Naive thymus-derived CD4-positive, alpha-beta T cell (primary cell): ENCODE data around the gene GM2A. TPM values are rescaled to one million over a fixed set of nuclear protein-coding genes. Genes with fewer than 3 reads are reported as not detected.

Source experiments
- ATAC-seq: fragments of 150-1000 bp; cut with Tn5 transposase; 2 replicates; pipeline ENCODE4 v1.10.0; 2021; ENCODE audit warnings: mild to moderate bottlenecking, moderate library complexity
- CTCF ChIA-PET: fragments of 350-600 bp; sonication (Branson Sonifier 250); formaldehyde crosslinking; loops from one replicate; lab custom pipeline; 2021; ENCODE audit warnings: antibody characterized with exemption; lab: Charles Lee
- POLR2A ChIA-PET: fragments of 350-600 bp; sonication (Branson Sonifier 250); formaldehyde crosslinking; loops from one replicate; lab custom pipeline; 2021; ENCODE audit warnings: antibody characterized with exemption, inconsistent platforms; lab: Charles Lee
- DNase-seq, 9 donors: peaks; one replicate each; pipeline versions ENCODE4 v3.0.0 to v3.0.0-alpha.2; 2020 to 2022; ENCODE audit warnings: mixed read lengths in 1 of 9
- H3K27ac ChIP-seq: one replicate; pipeline ENCODE4 v1.7.0; 2013; ENCODE audit warnings: mild to moderate bottlenecking, low read depth, low read length, moderate library complexity
- H3K27me3 ChIP-seq, 2 donors: one replicate each; pipeline ENCODE4 v1.7.0; 2013; ENCODE audit warnings: low read length in 2 of 2, mild to moderate bottlenecking in 2 of 2, moderate library complexity in 2 of 2; ENCODE audit not compliant: control insufficient read depth in 2 of 2, insufficient read depth in 2 of 2
- H3K36me3 ChIP-seq, 3 experiments: 1 replicate in 2 of 3; 2 replicates in 1 of 3; pipeline ENCODE4 v1.7.0; 2013; ENCODE audit warnings: low read length in 3 of 3, mild to moderate bottlenecking in 3 of 3, moderate library complexity in 1 of 3; ENCODE audit not compliant: insufficient read depth in 3 of 3, control insufficient read depth in 2 of 3
- H3K4me1 ChIP-seq, 2 donors: one replicate each; pipeline ENCODE4 v1.7.0; 2013; ENCODE audit warnings: low read length in 2 of 2, mild to moderate bottlenecking in 2 of 2, moderate library complexity in 1 of 2; ENCODE audit not compliant: control insufficient read depth in 2 of 2, insufficient read depth in 2 of 2
- H3K4me3 ChIP-seq: 2 replicates; pipeline ENCODE4 v1.7.0; 2013; ENCODE audit warnings: mild to moderate bottlenecking, low read length
- H3K9me3 ChIP-seq, 3 experiments: 1 replicate in 2 of 3; 2 replicates in 1 of 3; pipeline ENCODE4 v1.7.0; 2013; ENCODE audit warnings: low read length in 3 of 3; ENCODE audit not compliant: control insufficient read depth in 2 of 3
- H3K27ac Mint-ChIP-seq, 9 donors: one replicate each; pipeline ENCODE4 v1.8.0; 2020 to 2022; ENCODE audit warnings: mixed read lengths in 9 of 9, mild to moderate bottlenecking in 8 of 9, moderate library complexity in 5 of 9, inconsistent platforms in 2 of 9
- H3K27me3 Mint-ChIP-seq, 5 donors: one replicate each; pipeline ENCODE4 v1.8.0; 2021 to 2022; ENCODE audit warnings: mixed read lengths in 5 of 5, mild to moderate bottlenecking in 1 of 5
- H3K36me3 Mint-ChIP-seq, 5 donors: one replicate each; pipeline ENCODE4 v1.8.0; 2020 to 2022; ENCODE audit warnings: mixed read lengths in 5 of 5, mild to moderate bottlenecking in 3 of 5, inconsistent platforms in 1 of 5
- H3K4me1 Mint-ChIP-seq, 7 donors: one replicate each; pipeline ENCODE4 v1.8.0; 2020 to 2022; ENCODE audit warnings: mixed read lengths in 7 of 7, mild to moderate bottlenecking in 3 of 7, inconsistent platforms in 1 of 7
- H3K4me3 Mint-ChIP-seq, 10 donors: one replicate each; pipeline ENCODE4 v1.8.0; 2020 to 2022; ENCODE audit warnings: mild to moderate bottlenecking in 10 of 10, mixed read lengths in 10 of 10, moderate library complexity in 6 of 10, inconsistent platforms in 2 of 10
- H3K9me3 Mint-ChIP-seq, 11 donors: one replicate each; pipeline ENCODE4 v1.8.0; 2020 to 2022; ENCODE audit warnings: mixed read lengths in 11 of 11, mild to moderate bottlenecking in 4 of 11, inconsistent platforms in 1 of 11, moderate library complexity in 1 of 11
- intact Hi-C, 2 donors: fragments of 100-400 bp; cut with micrococcal nuclease; formaldehyde crosslinking; loops; one replicate each; pipeline ENCODE4 v1.15.1; 2023
- polyA plus RNA-seq, 2 donors: library from polyadenylated mRNA; unstranded; fragments of 300-500 nt; fragmentation: Illumina TruSeq; gene quantifications; one replicate each; pipeline ENCODE4 v1.2.3, GENCODE V29; 2021
- total RNA-seq, 6 experiments: library from RNA in 5 of 6; stranded (reverse) in 5 of 6; gene quantifications; 1 replicate in 5 of 6; 2 replicates in 1 of 6; pipeline ENCODE4 v1.2.3 and lab custom pipeline; 2021 to 2026

GM2A gene
- 10 to 100 TPM; 11.1 to 45.6 (median 16.9) TPM for total RNA-seq
- 1 to 10 TPM; 5.0 to 5.4 TPM for polyA plus RNA-seq
- total RNA-seq (lab: John Stamatoyannopoulos, UW): 18.3 reads per million, percentile 48 among the genes with 10 or more reads in this experiment

GRCh38 chr5:151252762-151253604 is at the start of gene GM2A:
TSS of gene GM2A (plus strand) at chr5:151253185. CDS start at chr5:151253217, 32 bp downstream.
- no peaks in the 10 kb centered on the region for H3K36me3 ChIP-seq
- H3K9me3 Mint-ChIP-seq: no peaks in the 10 kb centered on the region
- no peaks in the 10 kb centered on the region for H3K9me3 ChIP-seq
- no peaks in the 10 kb centered on the region for H3K27me3 ChIP-seq
- intact Hi-C loops: loop anchor here (1.0 to 2.0 kb wide), 22 partner anchors 30 to 1522 kb away; partner anchors contain the start of genes ANXA6 (in 2 of the 2), G3BP1 (in 2 of the 2), TCOF1 (in 2 of the 2) and TNIP1 (in 2 of the 2)
- H3K4me1 Mint-ChIP-seq: peaks cover 30 to 50% (median 47%) of the 10 kb centered on the region in 7 donors
- peaks cover 0 to 4% (median 0%) of the 10 kb centered on the region in 5 donors for H3K36me3 Mint-ChIP-seq
- peak; percentile 91 to 98 (median 96) for DNase-seq
- H3K27me3 Mint-ChIP-seq: no peaks in the 10 kb centered on the region
- H3K4me1 ChIP-seq: peaks cover 11 to 21% of the 10 kb centered on the region in 2 donors
- H3K27ac Mint-ChIP-seq: peak within 1 kb of the TSS; percentile 74 to 96 (median 95)
- H3K27ac ChIP-seq: peak within 1 kb of the TSS; percentile 78
- POLR2A ChIA-PET: interaction anchor here (0.7 to 4.8 kb wide), 19 partner anchors 12 to 1293 kb away, joined by 3 to 45 read pairs (median 5); partner anchors contain the start of genes CCDC69, G3BP1, RBM22 and SLC26A2
- peak; percentile 97 for ATAC-seq
- CTCF ChIA-PET: interaction anchor here (0.5 to 2.1 kb wide), 10 partner anchors 13 to 474 kb away, joined by 3 to 15 read pairs (median 4); partner anchors contain the start of genes CCDC69 and SMIM3
- peak within 1 kb of the TSS; percentile 82 to 97 (median 94) for H3K4me3 Mint-ChIP-seq
- peak within 1 kb of the TSS; percentile 93 for H3K4me3 ChIP-seq

- ATAC-seq (no peak), DNase-seq (no peak)
- Histone ChIP-seq H3K4me3 (no peak overlapping the region), H3K9me3 (no peaks in the 10 kb centered on the region), H3K27ac (peak overlapping the region; percentile 27), H3K4me1 (peaks cover 27 to 30% of the 10 kb centered on the region in 2 donors), H3K27me3 (no peaks in the 10 kb centered on the region), H3K36me3 (peaks cover 0 to 42% (median 9%) of the 10 kb centered on the region in 3 experiments)
- peaks cover 34 to 65% (median 61%) of the 10 kb centered on the region in 7 donors for H3K4me1 Mint-ChIP-seq
- H3K27ac Mint-ChIP-seq: peak overlapping the region in 5 of 9 donors; percentile 17 to 87 (median 64)
- CTCF ChIA-PET: interaction anchor here (0.6 to 1.4 kb wide), 3 partner anchors 17 to 39 kb away, joined by 3 read pairs; no protein-coding TSS in a partner anchor
- H3K27me3 Mint-ChIP-seq: no peaks in the 10 kb centered on the region
- peaks cover 4 to 40% (median 28%) of the 10 kb centered on the region in 5 donors for H3K36me3 Mint-ChIP-seq
- H3K4me3 Mint-ChIP-seq: no peak overlapping the region
- POLR2A ChIA-PET: interaction anchor here (3.3 to 6.0 kb wide), 2 partner anchors 8 to 17 kb away, joined by 23 to 44 read pairs; partner anchors contain the start of gene CCDC69
- intact Hi-C loops: loop anchor here in 1 of 2 donors (1.0 kb wide), 1 partner anchor 9 kb away; no protein-coding TSS in a partner anchor
- peaks cover 0 to 2% (median 0%) of the 10 kb centered on the region in 11 donors for H3K9me3 Mint-ChIP-seq
Observed at GRCh38 chr5:151204051-151204450, 48.9 kb upstream of the GM2A start.

GRCh38 chr5:151205411-151205810 is 47.6 kb upstream of the GM2A start:
- Histone ChIP-seq H3K4me3 (no peak overlapping the region), H3K36me3 (peaks cover 0 to 28% (median 5%) of the 10 kb centered on the region in 3 experiments), H3K9me3 (no peaks in the 10 kb centered on the region), H3K4me1 (peaks cover 32 to 42% of the 10 kb centered on the region in 2 donors), H3K27me3 (no peaks in the 10 kb centered on the region), H3K27ac (peak overlapping the region; percentile 25)
- ATAC-seq: no peak
- Mint-ChIP-seq H3K27ac (peak overlapping the region in 8 of 9 donors; percentile 65 to 87 (median 82)), H3K4me3 (peak overlapping the region in 3 of 10 donors; percentile 0 to 35 (median 25)), H3K9me3 (peaks cover 0 to 2% (median 0%) of the 10 kb centered on the region in 11 donors), H3K36me3 (peaks cover 3 to 32% (median 22%) of the 10 kb centered on the region in 5 donors), H3K4me1 (peaks cover 34 to 73% (median 69%) of the 10 kb centered on the region in 7 donors), H3K27me3 (no peaks in the 10 kb centered on the region)
- POLR2A ChIA-PET: interaction anchor here (6.0 kb wide), 1 partner anchor 16 kb away, joined by 44 read pairs; the partner anchor contains the start of gene CCDC69
- DNase-seq: peak in 1 of 9 donors; percentile 14
- CTCF ChIA-PET: no interaction called here
- intact Hi-C loops: no loop called here

- POLR2A ChIA-PET: interaction anchor here (0.6 to 1.7 kb wide), 6 partner anchors 10 to 41 kb away, joined by 3 to 10 read pairs (median 4); partner anchors contain the start of gene CCDC69
- Histone ChIP-seq H3K4me3 (no peak overlapping the region), H3K27ac (peak overlapping the region; percentile 50), H3K9me3 (no peaks in the 10 kb centered on the region), H3K27me3 (no peaks in the 10 kb centered on the region), H3K4me1 (peaks cover 42 to 57% of the 10 kb centered on the region in 2 donors), H3K36me3 (peaks cover 0 to 9% (median 0%) of the 10 kb centered on the region in 3 experiments)
- Mint-ChIP-seq H3K27ac (peak overlapping the region; percentile 81 to 94 (median 88)), H3K9me3 (peaks cover 0 to 2% (median 0%) of the 10 kb centered on the region in 11 donors), H3K4me3 (peak overlapping the region in 7 of 10 donors; percentile 10 to 80 (median 51)), H3K36me3 (peaks cover 0 to 23% (median 10%) of the 10 kb centered on the region in 5 donors), H3K4me1 (peaks cover 48 to 81% (median 71%) of the 10 kb centered on the region in 7 donors), H3K27me3 (no peaks in the 10 kb centered on the region)
- intact Hi-C loops: no loop called here
- CTCF ChIA-PET: interaction anchor here (1.0 to 1.3 kb wide), 2 partner anchors 15 to 58 kb away, joined by 4 read pairs; partner anchors contain the start of gene CCDC69
- DNase-seq (no peak), ATAC-seq (no peak)
Observed at GRCh38 chr5:151208481-151208914, 44.5 kb upstream of the GM2A start.

- DNase-seq: peak in 1 of 9 donors; percentile 39
- POLR2A ChIA-PET: interaction anchor here (0.6 to 6.0 kb wide), 17 partner anchors 10 to 561 kb away, joined by 3 to 184 read pairs (median 4); partner anchors contain the start of genes CCDC69, GM2A and TNIP1
Observed at GRCh38 chr5:151212406-151212798, 40.6 kb upstream of the GM2A start.

More at GRCh38 chr5:151212406-151212798, 40.6 kb upstream of the GM2A start:
- H3K4me3 ChIP-seq: peak overlapping the region; percentile 62
- H3K27me3 ChIP-seq: no peaks in the 10 kb centered on the region
- no peak for ATAC-seq
- peak overlapping the region; percentile 93 for H3K27ac ChIP-seq
- H3K36me3 ChIP-seq: no peaks in the 10 kb centered on the region
- H3K27me3 Mint-ChIP-seq: no peaks in the 10 kb centered on the region
- peaks cover under 1 to 47% (median 24%) of the 10 kb centered on the region in 5 donors for H3K36me3 Mint-ChIP-seq
- peak overlapping the region; percentile 74 to 96 (median 88) for H3K4me3 Mint-ChIP-seq
- H3K9me3 Mint-ChIP-seq: peaks cover 0 to 2% (median 0%) of the 10 kb centered on the region in 11 donors
- peak overlapping the region; percentile 90 to 98 (median 97) for H3K27ac Mint-ChIP-seq
- no peaks in the 10 kb centered on the region for H3K9me3 ChIP-seq
- CTCF ChIA-PET: interaction anchor here (0.9 to 3.8 kb wide), 4 partner anchors 10 to 70 kb away, joined by 3 to 19 read pairs (median 4); partner anchors contain the start of gene CCDC69
- intact Hi-C loops: loop anchor here (1.0 to 5.0 kb wide), 9 partner anchors 10 to 558 kb away; partner anchors contain the start of genes ATOX1 (in 1 of the 2), G3BP1 (in 1 of the 2) and SLC36A1 (in 1 of the 2)
- peaks cover 55 to 95% (median 83%) of the 10 kb centered on the region in 7 donors for H3K4me1 Mint-ChIP-seq
- H3K4me1 ChIP-seq: peaks cover 73 to 78% of the 10 kb centered on the region in 2 donors
